ENCODE measurements around the gene COL1A1. TPM values are rescaled to one million over a fixed set of nuclear protein-coding genes. Genes with fewer than 3 reads are reported as not detected.

COL1A1 gene
- total RNA-seq (2014; rRNA removed; shearing (Covaris generic)) = 72.4 and 86.8 TPM in 2 replicates

DNA sequence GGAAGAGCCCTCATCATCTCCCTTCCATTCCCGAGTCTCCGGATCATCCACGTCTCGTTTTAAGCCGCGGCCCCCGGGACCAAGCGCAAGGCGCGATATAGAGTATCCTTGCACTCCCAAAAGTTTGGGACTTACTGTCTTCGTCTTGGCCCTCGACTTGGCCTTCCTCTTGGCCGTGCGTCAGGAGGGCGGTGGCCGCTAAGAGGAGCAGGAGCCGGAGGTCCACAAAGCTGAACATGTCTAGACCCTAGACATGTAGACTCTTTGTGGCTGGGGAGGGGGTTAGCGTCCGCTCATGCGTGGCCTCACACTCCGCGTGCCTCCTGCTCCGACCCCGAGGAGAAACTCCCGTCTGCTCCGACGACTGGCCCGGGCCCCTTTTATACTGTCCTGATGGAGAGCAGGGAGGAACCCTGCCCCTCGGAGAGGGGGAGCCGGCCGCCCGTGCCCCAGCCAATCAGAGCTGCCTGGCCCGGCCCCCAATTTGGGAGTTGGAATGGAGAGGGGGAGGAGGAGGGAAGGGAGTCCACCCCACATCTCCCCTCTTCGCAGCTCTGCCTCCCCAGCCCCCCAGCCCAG, at the start of gene COL1A1:
Gene COL1A1, minus strand, starts transcription at position 356 of the 579 bp plus-strand sequence. Its CDS starts 118 bp downstream, at position 238.
- in situ Hi-C loops (cut with HindIII; ENCODE audit: low sequenced_read_pairs) = loop anchor here (5.0 kb wide), 1 partner anchor 91 kb away; no protein-coding TSS in a partner anchor
- DNase-seq (ENCODE audit: low spot score) = no peak

GRCh38 chr17:50248255-50248654, 46.8 kb upstream of the COL1A1 start:
- no peak for DNase-seq (ENCODE audit: low spot score)
- in situ Hi-C loops (cut with HindIII; ENCODE audit: low sequenced_read_pairs) = no loop called here

DNA sequence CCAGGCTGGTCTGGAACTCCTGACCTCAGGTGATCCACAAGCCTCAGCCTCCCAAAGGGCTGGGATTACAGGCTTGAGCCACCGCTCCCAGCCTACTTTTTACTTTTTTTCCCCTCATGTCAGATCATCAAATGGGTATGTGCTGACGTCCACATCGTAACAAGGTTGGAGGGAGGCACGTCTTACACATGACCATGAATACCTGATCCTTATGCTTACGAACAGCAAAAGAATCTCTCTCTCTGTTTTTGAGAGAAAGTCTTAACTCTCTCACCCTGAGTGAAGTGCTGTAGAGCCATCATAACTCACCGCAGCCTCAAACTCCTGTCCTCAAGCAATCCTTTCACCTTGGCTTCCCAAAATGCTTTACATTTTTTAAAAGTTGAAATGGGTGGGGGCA, 43.3 kb upstream of the COL1A1 start:
- in situ Hi-C loops (cut with HindIII; ENCODE audit: low sequenced_read_pairs) = no loop called here
- DNase-seq (ENCODE audit: low spot score) = no peak

DNA sequence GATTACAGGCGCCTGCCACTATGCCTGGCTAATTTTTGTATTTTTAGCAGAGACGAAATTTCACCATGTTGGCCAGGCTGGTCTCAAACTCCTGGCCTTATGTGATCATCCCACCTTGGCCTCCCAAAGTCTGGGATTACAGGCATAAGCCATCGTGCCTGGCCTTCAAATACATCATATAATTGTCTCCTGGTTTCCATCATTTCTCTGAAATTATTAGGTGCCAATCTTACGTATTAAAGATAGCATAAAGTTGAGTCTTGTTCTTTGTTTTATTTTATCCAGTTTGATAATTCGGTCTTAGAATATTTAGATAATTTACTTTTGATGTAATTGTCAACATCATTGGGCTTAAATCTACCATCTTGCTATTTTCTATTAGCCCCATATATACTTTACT, 40.0 kb upstream of the COL1A1 start:
- in situ Hi-C loops (cut with HindIII; ENCODE audit: low sequenced_read_pairs) = no loop called here
- DNase-seq (ENCODE audit: low spot score) = no peak

GRCh38 chr17:50240851-50241250, 39.4 kb upstream of the COL1A1 start:
- no peak for DNase-seq (ENCODE audit: low spot score)
- in situ Hi-C loops (cut with HindIII; ENCODE audit: low sequenced_read_pairs) = no loop called here

GRCh38 chr17:50239937-50240336, 38.5 kb upstream of the COL1A1 start:
- no peak for DNase-seq (ENCODE audit: low spot score)
- in situ Hi-C loops (cut with HindIII; ENCODE audit: low sequenced_read_pairs) = no loop called here

DNA sequence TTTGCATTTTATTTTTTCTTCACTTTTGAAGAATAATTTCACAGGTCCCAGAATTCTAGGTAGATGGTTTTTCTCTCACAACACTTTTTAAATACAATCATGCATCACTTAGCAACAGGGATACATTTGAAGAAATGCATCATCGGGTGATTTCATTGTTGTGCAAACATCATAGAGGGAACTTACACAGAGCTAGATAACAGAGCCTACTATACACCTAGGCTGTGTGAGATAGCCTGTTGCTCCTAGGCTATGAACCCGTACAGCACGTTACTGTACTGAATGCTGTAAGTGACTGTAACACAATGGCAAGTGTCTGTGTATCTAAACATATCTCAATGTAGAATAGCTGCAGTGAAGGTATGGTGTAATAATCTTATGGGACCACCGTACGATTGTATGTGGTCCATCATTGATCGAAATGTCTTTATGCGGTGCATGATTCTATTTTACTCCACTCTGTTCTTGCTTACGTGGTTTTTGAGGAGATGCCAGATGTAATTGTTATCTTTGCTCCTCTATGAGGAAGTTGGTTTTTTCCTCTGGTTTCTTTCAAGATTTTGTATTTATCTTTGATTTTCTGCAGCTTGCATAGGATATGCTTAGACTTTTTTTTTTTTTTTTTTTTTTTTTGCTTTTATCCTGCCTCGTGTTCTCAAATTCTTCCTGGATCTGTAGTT, 37.3 kb upstream of the COL1A1 start:
- in situ Hi-C loops (cut with HindIII; ENCODE audit: low sequenced_read_pairs) = no loop called here
- DNase-seq (ENCODE audit: low spot score) = no peak

- DNase-seq (ENCODE audit: low spot score) = no peak
- in situ Hi-C loops (cut with HindIII; ENCODE audit: low sequenced_read_pairs) = no loop called here
Observed at GRCh38 chr17:50237901-50238300, 36.5 kb upstream of the COL1A1 start.

GRCh38 chr17:50234581-50234980, 33.1 kb upstream of the COL1A1 start:
- in situ Hi-C loops (cut with HindIII; ENCODE audit: low sequenced_read_pairs) = no loop called here
- DNase-seq (ENCODE audit: low spot score) = no peak

DNA sequence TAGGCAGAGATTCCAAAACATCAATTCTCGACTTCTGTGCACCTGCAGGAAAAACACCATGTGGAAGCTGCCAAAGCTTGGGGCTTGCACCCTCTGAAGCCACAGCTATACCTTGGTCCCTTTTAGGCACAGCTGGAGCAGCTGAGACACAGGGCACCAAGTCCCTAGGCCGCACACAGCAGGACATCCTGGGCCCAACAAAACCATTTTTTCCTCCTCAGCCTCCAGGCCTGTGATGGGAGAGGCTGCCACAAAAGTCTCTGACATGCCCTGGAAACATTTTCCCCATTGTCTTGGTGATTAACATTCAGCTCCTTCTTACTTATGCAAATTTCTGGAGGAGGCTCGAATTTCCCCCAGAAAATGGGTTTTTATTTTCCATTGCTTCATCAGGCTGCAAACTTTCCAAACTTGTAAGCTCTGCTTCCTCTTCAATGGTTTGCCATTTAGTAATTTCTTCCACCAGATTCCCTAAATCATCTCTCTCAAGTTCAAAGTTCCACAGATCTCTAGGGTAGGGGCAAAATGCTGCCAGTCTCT, 24.3 kb upstream of the COL1A1 start:
- in situ Hi-C loops (cut with HindIII; ENCODE audit: low sequenced_read_pairs) = no loop called here
- no peak for DNase-seq (ENCODE audit: low spot score)

DNA sequence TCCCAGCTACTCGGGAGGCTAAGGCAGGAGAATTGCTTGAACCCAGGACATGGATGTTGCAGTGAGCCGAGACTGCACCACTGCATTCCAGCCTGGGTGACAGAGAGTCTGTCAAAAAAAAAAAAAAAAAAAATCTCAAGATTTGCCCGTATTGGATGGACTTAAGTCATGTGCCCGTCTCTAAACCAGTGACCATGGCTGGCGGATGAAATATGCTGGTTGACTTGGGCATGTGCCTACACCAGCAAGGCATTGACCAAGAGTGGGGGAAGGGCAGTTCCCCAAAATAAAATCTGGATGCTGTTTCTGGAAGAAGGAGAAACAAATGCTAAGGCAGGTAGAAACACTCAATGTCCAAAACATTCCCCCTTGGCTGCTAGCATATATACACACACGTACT, 21.5 kb upstream of the COL1A1 start:
- no peak for DNase-seq (ENCODE audit: low spot score)
- in situ Hi-C loops (cut with HindIII; ENCODE audit: low sequenced_read_pairs) = no loop called here

DNA sequence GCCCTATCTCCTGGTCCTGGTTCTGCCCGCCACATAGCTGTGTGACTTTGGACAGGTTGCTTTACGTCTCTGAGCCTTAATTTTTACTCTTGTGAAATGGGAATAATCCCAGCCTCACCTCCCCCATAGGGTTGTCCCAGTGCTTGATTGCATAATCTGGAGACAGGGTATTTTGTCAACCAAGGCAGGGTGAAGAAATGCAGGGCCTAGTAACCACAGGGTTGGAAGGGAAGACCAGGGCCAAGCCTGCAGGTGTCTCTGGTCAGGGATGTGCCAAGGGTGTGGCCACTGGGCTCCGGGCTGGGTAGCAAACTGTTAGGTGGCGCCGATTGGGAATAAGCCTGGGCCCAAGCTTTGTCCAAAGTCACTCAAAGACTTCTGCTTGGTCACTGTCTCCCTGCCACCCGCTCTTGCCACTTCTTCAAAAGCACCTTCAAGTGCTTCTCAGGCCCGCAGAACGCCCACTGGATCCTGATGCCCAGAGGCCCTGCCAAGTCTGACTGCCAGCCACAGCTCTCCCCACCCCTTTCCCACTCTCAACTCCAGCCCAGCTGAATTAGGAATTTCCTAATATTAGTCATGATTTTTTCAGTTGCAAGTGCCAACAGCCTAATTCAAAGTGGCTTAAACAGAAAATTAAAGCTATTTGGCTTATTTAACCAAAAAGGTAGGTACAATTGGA, 20.6 kb upstream of the COL1A1 start:
- no peak for DNase-seq (ENCODE audit: low spot score)
- in situ Hi-C loops (cut with HindIII; ENCODE audit: low sequenced_read_pairs) = no loop called here

DNA sequence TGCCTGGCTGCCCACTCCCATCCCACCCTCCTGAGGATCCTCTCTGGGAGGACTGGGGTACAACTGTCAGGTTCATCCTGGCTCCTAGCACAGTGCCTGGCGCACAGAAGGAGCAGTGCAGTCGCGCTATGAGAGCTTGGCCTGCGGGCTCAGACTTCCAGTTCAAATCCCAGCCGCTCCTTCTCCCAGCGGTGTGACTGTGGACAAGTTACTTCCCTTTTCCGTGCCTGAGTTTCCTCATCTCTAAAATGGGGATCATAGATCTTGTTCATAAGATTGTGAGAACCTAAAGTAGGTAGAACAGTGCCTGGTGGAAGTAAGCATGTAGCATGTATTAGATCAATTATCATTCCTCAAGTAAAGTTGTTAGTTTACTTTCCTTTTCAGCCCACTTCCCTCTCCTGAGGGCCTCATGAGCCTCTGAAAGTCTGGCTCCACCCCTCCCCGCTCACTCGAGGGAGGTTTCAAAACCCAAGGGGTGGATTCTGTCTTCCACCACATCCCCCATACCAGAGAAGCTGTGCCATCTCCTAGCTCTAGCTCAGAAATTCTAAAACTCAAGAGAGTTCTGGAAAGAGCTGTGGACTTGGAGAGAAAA, 19.9 kb upstream of the COL1A1 start:
- in situ Hi-C loops (cut with HindIII; ENCODE audit: low sequenced_read_pairs) = no loop called here
- DNase-seq (ENCODE audit: low spot score) = no peak

DNA sequence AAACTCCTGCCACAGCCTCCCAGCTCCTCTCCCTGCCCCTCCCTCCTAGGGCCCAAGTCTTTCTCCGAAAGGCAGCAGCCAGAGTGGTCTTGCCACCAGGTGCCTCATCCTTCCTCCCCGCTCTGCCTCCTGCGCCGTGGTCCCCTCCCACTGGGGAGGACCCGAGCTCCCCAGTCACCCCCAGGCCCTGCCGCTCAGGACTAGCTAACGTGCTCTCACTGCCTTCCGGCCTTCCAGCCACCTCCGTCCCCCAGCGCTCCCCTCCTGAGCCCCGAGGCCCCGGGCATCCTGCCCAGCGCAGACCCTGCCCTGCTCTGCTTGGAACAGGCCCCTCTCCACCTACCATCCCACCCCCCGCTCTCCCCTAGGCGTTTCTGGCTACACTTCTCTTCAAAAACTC, 19.4 kb upstream of the COL1A1 start:
- in situ Hi-C loops (cut with HindIII; ENCODE audit: low sequenced_read_pairs) = no loop called here
- DNase-seq (ENCODE audit: low spot score) = no peak

- in situ Hi-C loops (cut with HindIII; ENCODE audit: low sequenced_read_pairs) = no loop called here
Observed at GRCh38 chr17:50219939-50220465, 18.6 kb upstream of the COL1A1 start.

DNA sequence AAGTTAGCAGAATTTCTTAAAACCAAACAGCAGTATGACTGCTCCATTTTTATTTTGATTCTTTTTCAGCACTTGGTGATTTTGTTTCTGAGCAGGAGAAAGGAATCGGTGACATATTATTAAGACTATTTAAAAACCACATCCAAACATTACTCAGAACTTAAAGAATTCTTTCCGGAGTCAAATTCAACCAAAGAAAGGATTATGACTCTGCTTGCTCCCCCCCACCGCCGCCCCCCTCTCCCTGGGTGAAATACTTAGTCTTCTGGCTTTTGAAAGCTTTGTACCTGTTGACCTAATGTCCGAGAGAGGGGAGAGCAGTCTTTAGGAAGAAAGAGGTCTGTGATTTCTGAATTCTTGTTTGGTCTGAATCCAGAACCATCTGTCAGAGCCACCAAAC, 17.9 kb upstream of the COL1A1 start:
- no peak for DNase-seq (ENCODE audit: low spot score)
- in situ Hi-C loops (cut with HindIII; ENCODE audit: low sequenced_read_pairs) = no loop called here

More at GRCh38 chr17:50219939-50220465, 18.6 kb upstream of the COL1A1 start:
- no peak for DNase-seq (ENCODE audit: low spot score)

DNA sequence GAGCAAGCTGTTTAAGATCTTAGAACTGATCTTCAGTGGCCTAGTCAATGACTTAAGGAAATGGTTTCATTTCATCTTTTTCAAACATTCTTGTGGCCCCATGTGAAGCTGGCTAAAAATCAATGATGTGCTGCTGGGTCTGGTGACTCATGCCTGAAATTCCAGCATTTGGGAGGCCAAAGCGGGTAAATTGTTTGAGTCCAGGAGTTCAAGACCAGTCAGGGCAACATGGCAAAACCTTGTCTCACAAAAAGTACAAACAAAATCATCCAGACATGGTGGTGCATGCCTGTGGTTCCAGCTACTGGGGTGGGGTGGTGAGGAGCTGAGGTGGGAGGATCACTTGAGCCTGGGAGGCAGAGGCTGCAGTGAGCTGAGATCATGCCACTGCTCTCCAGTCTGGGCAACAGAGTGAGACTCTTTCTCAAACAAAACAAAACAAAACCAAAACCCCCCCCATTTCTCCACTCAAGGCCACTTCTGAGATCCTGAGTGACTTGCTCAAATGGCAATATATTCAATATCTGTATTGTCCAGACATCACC, 17.4 kb upstream of the COL1A1 start:
- in situ Hi-C loops (cut with HindIII; ENCODE audit: low sequenced_read_pairs) = no loop called here
- DNase-seq (ENCODE audit: low spot score) = no peak

GRCh38 chr17:50218071-50218759, 16.8 kb upstream of the COL1A1 start:
- in situ Hi-C loops (cut with HindIII; ENCODE audit: low sequenced_read_pairs) = no loop called here
- no peak for DNase-seq (ENCODE audit: low spot score)

GRCh38 chr17:50217591-50217990, 16.2 kb upstream of the COL1A1 start:
- in situ Hi-C loops (cut with HindIII; ENCODE audit: low sequenced_read_pairs) = no loop called here
- no peak for DNase-seq (ENCODE audit: low spot score)
